Transverse colon (tissue), 3 donors: ENCODE results near the gene ARL17A.
"Not testable (repeated sequence)": the region's sequence is repeated elsewhere in the genome, so short reads cannot be mapped to it uniquely, and the experiment has no call there.

Source experiments
- POLR2A ChIP-seq: fragments of 450-650 bp; IDR thresholded peaks from one replicate; pipeline ENCODE4 v1.6.1; 2016; ENCODE audit warnings: antibody characterized with exemption, mild to moderate bottlenecking, moderate library complexity
- TF ChIP-seq, protein P1 (sequence below), 5 experiments: fragments of 200-600 bp in 3 of 5; fragments of 450-650 bp in 2 of 5; sonication (generic) in 3 of 5; IDR thresholded peaks; 1 replicate in 2 of 5; 2 replicates in 3 of 5; pipeline ENCODE4 v1.5.1; 2016 to 2017; ENCODE audit warnings: antibody characterized with exemption in 5 of 5, inconsistent platforms in 3 of 5, mild to moderate bottlenecking in 2 of 5, moderate library complexity in 1 of 5

DNA sequence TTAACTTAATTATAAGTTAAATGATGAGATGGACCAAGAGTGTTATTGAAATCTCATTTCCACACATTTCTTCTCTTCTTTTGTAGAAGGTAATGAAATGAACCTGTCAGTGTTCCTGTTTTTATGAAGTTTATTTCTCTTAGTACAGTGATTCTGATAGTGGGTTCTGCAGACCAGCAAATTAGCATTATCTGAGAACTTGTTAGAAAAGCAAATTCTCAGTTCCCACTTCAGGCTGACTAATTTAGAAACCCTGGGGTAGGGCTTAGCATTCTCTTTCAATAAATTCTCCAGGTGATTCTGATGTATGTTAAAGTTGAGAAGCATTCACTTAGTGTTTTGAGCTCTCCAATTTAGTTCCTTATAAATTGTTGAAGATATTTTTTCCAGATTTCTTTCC lies 23.6 kb upstream of the ARL17A start:
- TF ChIP-seq POLR2A: not testable (repeated sequence)
- TF ChIP-seq, protein P1, sequence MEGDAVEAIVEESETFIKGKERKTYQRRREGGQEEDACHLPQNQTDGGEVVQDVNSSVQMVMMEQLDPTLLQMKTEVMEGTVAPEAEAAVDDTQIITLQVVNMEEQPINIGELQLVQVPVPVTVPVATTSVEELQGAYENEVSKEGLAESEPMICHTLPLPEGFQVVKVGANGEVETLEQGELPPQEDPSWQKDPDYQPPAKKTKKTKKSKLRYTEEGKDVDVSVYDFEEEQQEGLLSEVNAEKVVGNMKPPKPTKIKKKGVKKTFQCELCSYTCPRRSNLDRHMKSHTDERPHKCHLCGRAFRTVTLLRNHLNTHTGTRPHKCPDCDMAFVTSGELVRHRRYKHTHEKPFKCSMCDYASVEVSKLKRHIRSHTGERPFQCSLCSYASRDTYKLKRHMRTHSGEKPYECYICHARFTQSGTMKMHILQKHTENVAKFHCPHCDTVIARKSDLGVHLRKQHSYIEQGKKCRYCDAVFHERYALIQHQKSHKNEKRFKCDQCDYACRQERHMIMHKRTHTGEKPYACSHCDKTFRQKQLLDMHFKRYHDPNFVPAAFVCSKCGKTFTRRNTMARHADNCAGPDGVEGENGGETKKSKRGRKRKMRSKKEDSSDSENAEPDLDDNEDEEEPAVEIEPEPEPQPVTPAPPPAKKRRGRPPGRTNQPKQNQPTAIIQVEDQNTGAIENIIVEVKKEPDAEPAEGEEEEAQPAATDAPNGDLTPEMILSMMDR (IDR thresholded peaks at IDR 0.05): not testable (repeated sequence)
